ENCODE results near the gene SIRT5.

Gene SIRT5

DNA sequence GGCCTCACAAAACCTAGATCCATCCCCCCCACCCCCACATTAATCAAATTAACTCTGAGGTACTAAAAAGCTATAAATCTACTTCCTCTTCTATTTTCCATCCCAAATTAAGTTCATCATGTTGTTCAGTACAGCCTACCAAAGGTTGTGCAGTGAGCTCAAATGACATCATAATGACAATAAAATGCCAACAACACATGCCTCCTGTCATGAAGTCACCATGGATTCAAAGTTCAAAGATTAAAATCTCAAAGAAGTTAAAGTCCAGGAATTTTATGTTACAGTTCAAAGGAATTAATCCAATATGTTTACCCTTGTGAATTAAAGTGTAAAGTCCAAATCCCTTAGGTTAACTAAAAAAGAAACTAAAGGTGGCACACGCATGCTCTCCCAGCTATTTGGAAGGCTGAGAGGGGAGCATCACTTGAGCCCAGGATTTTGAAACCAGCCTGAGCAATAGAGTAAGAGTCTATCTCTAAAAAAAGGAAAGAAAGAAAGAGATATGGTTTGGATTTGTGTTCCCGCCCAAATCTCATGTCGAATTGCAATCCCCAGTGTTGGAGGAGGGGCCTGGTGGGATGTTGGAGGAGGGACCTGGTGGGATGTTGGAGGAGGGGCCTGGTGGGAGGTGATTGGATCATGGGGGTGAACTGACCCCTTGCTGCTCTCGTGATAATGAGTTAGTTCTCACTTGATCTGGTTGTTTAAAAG is 25.7 kb upstream of the SIRT5 start:
- in situ Hi-C loops (cut with MboI; ENCODE audit: low pct_unique_long_range_greater_than_20kb, low sequenced_read_pairs, unreplicated experiment): loop anchor here (25.0 kb wide), 2 partner anchors 361 to 636 kb away; no protein-coding TSS in a partner anchor
- DNase-seq (ENCODE audit: low spot score): no peak
- TF ChIP-seq, protein P1, sequence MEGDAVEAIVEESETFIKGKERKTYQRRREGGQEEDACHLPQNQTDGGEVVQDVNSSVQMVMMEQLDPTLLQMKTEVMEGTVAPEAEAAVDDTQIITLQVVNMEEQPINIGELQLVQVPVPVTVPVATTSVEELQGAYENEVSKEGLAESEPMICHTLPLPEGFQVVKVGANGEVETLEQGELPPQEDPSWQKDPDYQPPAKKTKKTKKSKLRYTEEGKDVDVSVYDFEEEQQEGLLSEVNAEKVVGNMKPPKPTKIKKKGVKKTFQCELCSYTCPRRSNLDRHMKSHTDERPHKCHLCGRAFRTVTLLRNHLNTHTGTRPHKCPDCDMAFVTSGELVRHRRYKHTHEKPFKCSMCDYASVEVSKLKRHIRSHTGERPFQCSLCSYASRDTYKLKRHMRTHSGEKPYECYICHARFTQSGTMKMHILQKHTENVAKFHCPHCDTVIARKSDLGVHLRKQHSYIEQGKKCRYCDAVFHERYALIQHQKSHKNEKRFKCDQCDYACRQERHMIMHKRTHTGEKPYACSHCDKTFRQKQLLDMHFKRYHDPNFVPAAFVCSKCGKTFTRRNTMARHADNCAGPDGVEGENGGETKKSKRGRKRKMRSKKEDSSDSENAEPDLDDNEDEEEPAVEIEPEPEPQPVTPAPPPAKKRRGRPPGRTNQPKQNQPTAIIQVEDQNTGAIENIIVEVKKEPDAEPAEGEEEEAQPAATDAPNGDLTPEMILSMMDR (IDR thresholded peaks at IDR 0.05; ENCODE audit: extremely low read depth, insufficient read depth, missing control alignments): no peak

DNA sequence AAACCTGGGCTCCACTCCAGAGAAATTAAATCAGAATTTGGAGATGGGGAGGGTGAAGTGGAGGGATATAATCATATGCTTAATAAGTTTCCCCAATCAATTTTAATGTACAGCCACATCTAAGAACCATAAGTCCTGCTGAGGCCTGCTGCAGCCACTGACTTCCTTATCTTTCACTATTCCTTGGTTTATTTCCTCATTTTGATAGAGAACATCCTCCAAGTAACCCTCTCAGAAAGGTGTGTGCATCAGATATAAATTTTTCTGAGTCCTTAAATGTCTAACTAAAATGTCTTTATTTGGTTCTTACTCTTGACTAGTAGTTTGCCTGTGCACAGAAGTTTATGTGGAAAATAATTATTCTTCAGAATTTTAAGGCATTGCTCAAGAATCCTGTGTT is 23.7 kb upstream of the SIRT5 start:
- TF ChIP-seq, protein P1 (IDR thresholded peaks at IDR 0.05; ENCODE audit: extremely low read depth, insufficient read depth, missing control alignments): no peak
- in situ Hi-C loops (cut with MboI; ENCODE audit: low pct_unique_long_range_greater_than_20kb, low sequenced_read_pairs, unreplicated experiment): no loop called here
- no peak for DNase-seq (ENCODE audit: low spot score)

DNA sequence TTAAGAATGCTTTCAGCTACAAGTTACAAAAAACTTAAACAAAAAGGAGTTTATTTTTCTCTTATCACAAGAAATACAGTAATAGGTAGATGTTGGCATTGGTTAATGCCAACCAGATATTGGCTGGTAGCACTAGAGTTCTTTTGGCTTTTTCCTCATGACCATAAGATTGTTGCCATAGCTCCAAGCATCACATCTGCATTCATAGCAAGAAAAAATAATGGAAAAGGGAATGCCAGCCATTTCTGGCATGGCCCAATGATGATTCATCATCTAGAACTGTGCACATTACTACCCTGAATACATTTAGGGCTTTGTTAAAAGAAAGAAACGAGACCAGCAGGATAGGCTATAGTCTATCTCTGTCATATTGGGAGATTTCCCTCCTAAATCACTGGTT is 20.8 kb upstream of the SIRT5 start:
- TF ChIP-seq, protein P1 (IDR thresholded peaks at IDR 0.05; ENCODE audit: extremely low read depth, insufficient read depth, missing control alignments): no peak
- in situ Hi-C loops (cut with MboI; ENCODE audit: low pct_unique_long_range_greater_than_20kb, low sequenced_read_pairs, unreplicated experiment): no loop called here
- DNase-seq (ENCODE audit: low spot score): no peak

DNA sequence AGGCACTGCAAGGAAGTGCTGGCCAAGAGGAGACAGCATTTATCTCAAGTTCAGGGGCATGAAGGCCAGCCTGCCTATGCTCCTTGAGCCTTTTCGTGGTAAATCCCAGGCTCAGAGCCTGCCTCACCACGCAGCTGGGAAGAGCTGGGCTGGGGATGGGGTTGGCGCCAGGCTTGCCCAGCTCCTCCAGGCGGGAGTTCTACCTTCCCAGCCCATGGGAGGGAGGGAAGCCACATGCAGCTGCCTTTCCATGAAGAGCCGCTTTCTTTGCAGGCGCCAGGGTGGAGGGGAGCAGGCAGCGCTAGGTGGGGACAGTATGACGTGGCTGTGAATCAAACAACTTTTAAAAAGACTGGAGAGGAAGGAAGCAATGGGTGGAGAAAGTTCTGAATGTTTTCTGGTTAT is 19.5 kb upstream of the SIRT5 start:
- TF ChIP-seq, protein P1 (IDR thresholded peaks at IDR 0.05; ENCODE audit: extremely low read depth, insufficient read depth, missing control alignments): no peak
- in situ Hi-C loops (cut with MboI; ENCODE audit: low pct_unique_long_range_greater_than_20kb, low sequenced_read_pairs, unreplicated experiment): no loop called here
- DNase-seq (ENCODE audit: low spot score): no peak

DNA sequence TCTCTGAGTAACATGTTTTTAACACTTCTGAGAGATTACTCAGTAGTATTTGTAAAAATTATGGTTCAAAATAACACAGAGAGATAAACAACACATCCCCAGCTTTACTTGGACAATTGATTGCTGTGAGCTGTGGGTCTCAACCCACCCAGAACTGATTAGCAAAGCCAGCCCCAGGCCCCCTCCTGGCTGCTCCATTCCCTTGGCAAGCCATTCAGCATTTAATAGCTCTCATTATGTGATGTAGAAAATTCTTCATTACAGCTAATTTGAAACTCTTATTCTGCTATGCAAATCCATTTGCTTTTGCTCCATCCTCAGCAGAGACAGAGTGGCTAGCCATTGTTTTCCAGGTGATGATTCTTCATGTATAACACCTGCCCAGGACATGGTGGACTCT is 16.6 kb upstream of the SIRT5 start:
- TF ChIP-seq, protein P1 (IDR thresholded peaks at IDR 0.05; ENCODE audit: extremely low read depth, insufficient read depth, missing control alignments): no peak
- no peak for DNase-seq (ENCODE audit: low spot score)
- in situ Hi-C loops (cut with MboI; ENCODE audit: low pct_unique_long_range_greater_than_20kb, low sequenced_read_pairs, unreplicated experiment): no loop called here

DNA sequence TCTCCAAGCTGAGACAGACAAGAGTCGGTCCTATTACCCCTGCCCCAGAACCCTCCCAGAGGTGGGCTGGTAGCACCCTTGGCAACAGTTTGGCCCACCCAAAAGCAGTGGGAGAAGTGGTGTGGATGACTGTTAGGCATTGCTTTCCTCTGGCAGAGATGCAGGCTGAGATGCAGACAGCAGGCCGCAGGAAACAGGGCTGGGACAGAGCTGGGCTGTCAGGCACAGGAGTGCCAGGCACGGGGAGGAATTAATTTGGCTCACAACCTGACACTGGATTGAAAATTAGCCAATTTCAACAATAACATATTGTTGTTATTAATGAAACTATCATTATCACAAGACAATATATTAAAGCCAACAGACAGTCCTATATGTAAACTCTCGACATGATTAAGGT is 15.7 kb upstream of the SIRT5 start:
- TF ChIP-seq, protein P1 (IDR thresholded peaks at IDR 0.05; ENCODE audit: extremely low read depth, insufficient read depth, missing control alignments): no peak
- in situ Hi-C loops (cut with MboI; ENCODE audit: low pct_unique_long_range_greater_than_20kb, low sequenced_read_pairs, unreplicated experiment): no loop called here
- DNase-seq (ENCODE audit: low spot score): no peak
